ENCODE results near the gene TMEM132A.

The TMEM132A gene, protein sequence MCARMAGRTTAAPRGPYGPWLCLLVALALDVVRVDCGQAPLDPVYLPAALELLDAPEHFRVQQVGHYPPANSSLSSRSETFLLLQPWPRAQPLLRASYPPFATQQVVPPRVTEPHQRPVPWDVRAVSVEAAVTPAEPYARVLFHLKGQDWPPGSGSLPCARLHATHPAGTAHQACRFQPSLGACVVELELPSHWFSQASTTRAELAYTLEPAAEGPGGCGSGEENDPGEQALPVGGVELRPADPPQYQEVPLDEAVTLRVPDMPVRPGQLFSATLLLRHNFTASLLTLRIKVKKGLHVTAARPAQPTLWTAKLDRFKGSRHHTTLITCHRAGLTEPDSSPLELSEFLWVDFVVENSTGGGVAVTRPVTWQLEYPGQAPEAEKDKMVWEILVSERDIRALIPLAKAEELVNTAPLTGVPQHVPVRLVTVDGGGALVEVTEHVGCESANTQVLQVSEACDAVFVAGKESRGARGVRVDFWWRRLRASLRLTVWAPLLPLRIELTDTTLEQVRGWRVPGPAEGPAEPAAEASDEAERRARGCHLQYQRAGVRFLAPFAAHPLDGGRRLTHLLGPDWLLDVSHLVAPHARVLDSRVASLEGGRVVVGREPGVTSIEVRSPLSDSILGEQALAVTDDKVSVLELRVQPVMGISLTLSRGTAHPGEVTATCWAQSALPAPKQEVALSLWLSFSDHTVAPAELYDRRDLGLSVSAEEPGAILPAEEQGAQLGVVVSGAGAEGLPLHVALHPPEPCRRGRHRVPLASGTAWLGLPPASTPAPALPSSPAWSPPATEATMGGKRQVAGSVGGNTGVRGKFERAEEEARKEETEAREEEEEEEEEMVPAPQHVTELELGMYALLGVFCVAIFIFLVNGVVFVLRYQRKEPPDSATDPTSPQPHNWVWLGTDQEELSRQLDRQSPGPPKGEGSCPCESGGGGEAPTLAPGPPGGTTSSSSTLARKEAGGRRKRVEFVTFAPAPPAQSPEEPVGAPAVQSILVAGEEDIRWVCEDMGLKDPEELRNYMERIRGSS

DNA sequence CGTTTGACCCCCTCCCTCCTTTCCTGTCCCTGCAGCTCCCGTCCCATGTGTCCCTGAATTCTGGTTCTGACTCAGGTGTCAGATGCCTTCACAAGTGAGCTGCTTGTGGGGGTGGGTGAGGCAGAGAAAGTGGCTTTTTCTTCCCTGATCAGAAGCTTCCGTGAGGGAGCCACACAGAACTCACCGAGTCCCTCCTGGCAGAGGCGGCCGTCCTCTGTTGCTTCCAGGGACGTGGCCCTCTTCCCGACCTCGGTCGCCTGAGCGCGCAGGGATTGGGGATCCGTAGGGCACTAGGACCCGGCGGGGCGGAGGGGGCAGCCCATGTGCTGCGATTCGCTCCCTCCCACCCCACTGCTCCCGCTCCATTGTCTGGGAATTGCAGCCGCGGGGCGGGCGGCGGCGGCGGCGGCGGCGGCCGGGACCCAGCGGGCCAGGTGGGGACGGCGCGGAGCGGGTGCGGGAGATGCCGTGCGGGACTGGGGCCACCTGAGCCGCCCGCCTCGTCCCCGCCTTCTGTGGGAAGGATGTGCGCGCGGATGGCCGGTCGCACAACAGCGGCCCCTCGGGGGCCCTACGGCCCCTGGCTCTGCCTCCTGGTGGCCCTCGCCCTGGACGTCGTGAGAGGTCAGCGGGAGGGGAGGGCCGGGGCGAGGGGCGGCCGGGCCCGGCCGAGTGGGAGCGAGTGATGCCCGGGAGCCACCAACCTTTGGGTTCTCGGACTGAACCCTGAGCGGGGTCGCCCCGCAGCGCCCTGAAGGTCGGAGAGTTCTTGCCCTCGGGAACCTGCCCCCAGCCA, at the start of gene TMEM132A:
Gene TMEM132A, plus strand, starts transcription at position 351 of the 796 bp plus-strand sequence. Its CDS starts 174 bp downstream, at position 525.
- H3K27ac Mint-ChIP-seq: no peak within 1 kb of the TSS
- DNase-seq: no peak

GRCh38 chr11:60875366-60876167, 48.7 kb upstream of the TMEM132A start:
- H3K27ac Mint-ChIP-seq: no peak overlapping the region
- H3K27me3 Mint-ChIP-seq: no peaks in the 10 kb centered on the region
- no peaks in the 10 kb centered on the region for H3K9me3 Mint-ChIP-seq
- H3K4me1 Mint-ChIP-seq: peaks cover 29% of the 10 kb centered on the region
- no peak for DNase-seq
- no peak for ATAC-seq
- no peak overlapping the region for H3K4me3 Mint-ChIP-seq

More for the DNA sequence above, at the start of gene TMEM132A:
- Mint-ChIP-seq H3K4me1 (peaks cover 28% of the 10 kb centered on the region), H3K27me3 (peaks cover 30% of the 10 kb centered on the region), H3K4me3 (peak within 1 kb of the TSS; percentile 59 to 73), H3K9me3 (no peaks in the 10 kb centered on the region)
- peak; percentile 62 for ATAC-seq

DNA sequence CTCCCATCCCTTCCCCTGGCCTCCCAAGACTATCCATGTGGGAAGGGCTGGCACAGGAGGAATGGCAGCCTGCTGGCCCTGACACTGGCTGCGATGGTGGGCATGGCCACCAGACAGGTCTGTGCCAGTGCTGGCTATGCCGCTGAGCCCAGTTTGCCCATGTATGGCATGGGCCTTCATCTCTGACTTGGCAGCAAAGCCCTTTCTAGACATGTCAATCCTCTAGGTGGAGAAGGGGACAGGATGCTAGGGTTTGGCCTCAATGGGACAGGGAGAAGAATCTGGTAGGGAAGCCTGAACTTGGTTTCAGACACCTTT, 48.1 kb upstream of the TMEM132A start:
- Mint-ChIP-seq H3K27me3 (no peaks in the 10 kb centered on the region), H3K4me1 (peaks cover 24% of the 10 kb centered on the region), H3K9me3 (no peaks in the 10 kb centered on the region), H3K27ac (no peak overlapping the region), H3K4me3 (no peak overlapping the region)
- ATAC-seq (no peak), DNase-seq (no peak)

- ATAC-seq: no peak
- DNase-seq: no peak
- H3K27ac Mint-ChIP-seq: no peak overlapping the region
- no peaks in the 10 kb centered on the region for H3K27me3 Mint-ChIP-seq
- H3K9me3 Mint-ChIP-seq: no peaks in the 10 kb centered on the region
- peaks cover under 1% of the 10 kb centered on the region for H3K4me1 Mint-ChIP-seq
- H3K4me3 Mint-ChIP-seq: no peak overlapping the region
Measured at GRCh38 chr11:60878245-60879101, 45.8 kb upstream of the TMEM132A start.

- no peaks in the 10 kb centered on the region for H3K4me1 Mint-ChIP-seq
- no peak overlapping the region for H3K4me3 Mint-ChIP-seq
- no peaks in the 10 kb centered on the region for H3K27me3 Mint-ChIP-seq
- no peak overlapping the region for H3K27ac Mint-ChIP-seq
- DNase-seq (no peak), ATAC-seq (no peak)
- H3K9me3 Mint-ChIP-seq: no peaks in the 10 kb centered on the region
Measured at GRCh38 chr11:60879104-60879503, 45.2 kb upstream of the TMEM132A start.

- H3K27ac Mint-ChIP-seq: no peak overlapping the region
- H3K27me3 Mint-ChIP-seq: no peaks in the 10 kb centered on the region
- no peak for ATAC-seq
- DNase-seq: no peak
- H3K9me3 Mint-ChIP-seq: no peaks in the 10 kb centered on the region
- H3K4me1 Mint-ChIP-seq: no peaks in the 10 kb centered on the region
- no peak overlapping the region for H3K4me3 Mint-ChIP-seq
Measured at GRCh38 chr11:60879971-60880588, 44.2 kb upstream of the TMEM132A start.

DNA sequence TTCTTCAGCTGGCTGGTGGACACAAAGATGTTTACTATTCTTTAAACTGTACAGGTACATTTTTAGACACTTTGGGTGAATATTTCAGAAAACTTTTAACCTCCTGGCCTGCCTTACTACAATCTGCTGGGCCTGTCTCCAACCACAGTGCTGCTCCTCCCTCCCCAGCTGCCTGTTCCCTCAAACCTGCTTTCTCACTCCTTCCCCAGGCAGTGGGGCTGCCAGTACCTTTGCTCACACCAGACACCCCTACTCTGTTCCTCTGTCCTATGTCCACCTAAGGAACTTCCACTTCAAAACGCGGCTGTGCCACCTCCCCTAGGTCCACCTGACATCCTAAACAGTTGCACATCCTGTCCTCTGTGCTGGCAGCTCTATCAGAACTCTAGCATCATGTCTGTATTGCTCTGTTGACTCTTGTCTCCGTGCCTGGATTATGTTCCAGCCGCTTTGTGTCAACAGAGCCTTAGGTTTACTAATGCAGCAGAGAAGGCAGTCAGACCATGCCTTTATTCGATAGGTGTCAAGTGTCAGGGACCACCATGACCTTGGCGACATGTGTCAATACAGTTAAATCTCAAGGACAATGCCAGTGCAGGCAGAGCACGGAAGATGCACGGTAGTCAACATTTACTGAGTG, 43.5 kb upstream of the TMEM132A start:
- H3K9me3 Mint-ChIP-seq: no peaks in the 10 kb centered on the region
- H3K4me3 Mint-ChIP-seq: no peak overlapping the region
- no peak overlapping the region for H3K27ac Mint-ChIP-seq

GRCh38 chr11:60887556-60887955, 36.7 kb upstream of the TMEM132A start:
- DNase-seq (peak in 1 of 2 donors; percentile 34), ATAC-seq (peak; percentile 95)
- no peaks in the 10 kb centered on the region for H3K4me1 Mint-ChIP-seq
- no peaks in the 10 kb centered on the region for H3K9me3 Mint-ChIP-seq
- no peak overlapping the region for H3K4me3 Mint-ChIP-seq
- no peak overlapping the region for H3K27ac Mint-ChIP-seq
- H3K27me3 Mint-ChIP-seq: no peaks in the 10 kb centered on the region

More for the DNA sequence above, 43.5 kb upstream of the TMEM132A start:
- H3K4me1 Mint-ChIP-seq: no peaks in the 10 kb centered on the region
- ATAC-seq: no peak
- no peaks in the 10 kb centered on the region for H3K27me3 Mint-ChIP-seq
- DNase-seq: no peak

GRCh38 chr11:60889869-60890311, 34.4 kb upstream of the TMEM132A start:
- no peak overlapping the region for H3K4me3 Mint-ChIP-seq
- ATAC-seq (no peak), DNase-seq (no peak)
- peak overlapping the region; percentile 50 to 85 for H3K27ac Mint-ChIP-seq
- H3K4me1 Mint-ChIP-seq: no peaks in the 10 kb centered on the region
- H3K9me3 Mint-ChIP-seq: no peaks in the 10 kb centered on the region
- no peaks in the 10 kb centered on the region for H3K27me3 Mint-ChIP-seq

- Mint-ChIP-seq H3K27ac (no peak overlapping the region), H3K4me1 (no peaks in the 10 kb centered on the region), H3K9me3 (no peaks in the 10 kb centered on the region), H3K27me3 (no peaks in the 10 kb centered on the region), H3K4me3 (no peak overlapping the region)
- no peak for DNase-seq
- no peak for ATAC-seq
Measured at GRCh38 chr11:60890696-60891095, 33.6 kb upstream of the TMEM132A start.

- Mint-ChIP-seq H3K4me1 (no peaks in the 10 kb centered on the region), H3K4me3 (no peak overlapping the region), H3K9me3 (no peaks in the 10 kb centered on the region), H3K27ac (peak overlapping the region in 1 of 2 donors; percentile 54), H3K27me3 (no peaks in the 10 kb centered on the region)
- no peak for DNase-seq
- ATAC-seq: no peak
Measured at GRCh38 chr11:60891103-60891741, 33.0 kb upstream of the TMEM132A start.

- Mint-ChIP-seq H3K27ac (no peak overlapping the region), H3K9me3 (no peaks in the 10 kb centered on the region), H3K4me3 (no peak overlapping the region), H3K4me1 (peaks cover 10% of the 10 kb centered on the region), H3K27me3 (no peaks in the 10 kb centered on the region)
- DNase-seq (no peak), ATAC-seq (no peak)
Measured at GRCh38 chr11:60895687-60896086, 28.6 kb upstream of the TMEM132A start.

DNA sequence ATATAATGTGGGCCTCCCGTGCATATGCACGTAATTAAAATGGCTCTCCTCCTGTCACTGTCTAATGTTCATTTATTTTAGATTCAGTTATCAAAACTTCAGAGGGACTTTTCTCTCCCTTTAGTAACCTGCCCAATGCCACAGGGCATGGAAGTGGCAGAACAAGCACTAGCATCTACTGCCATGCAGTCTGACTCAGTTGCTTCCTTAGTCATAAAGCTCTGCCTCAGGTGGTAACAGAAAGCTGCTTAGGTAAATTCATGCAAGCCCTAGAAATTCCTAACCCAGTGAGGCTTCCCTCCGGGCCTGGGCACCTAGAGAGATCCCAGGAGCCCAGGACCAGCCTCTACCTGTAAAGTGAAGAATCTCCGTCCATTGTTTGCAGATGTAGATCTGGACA, 26.8 kb upstream of the TMEM132A start:
- Mint-ChIP-seq H3K9me3 (no peaks in the 10 kb centered on the region), H3K27ac (no peak overlapping the region), H3K4me3 (no peak overlapping the region), H3K27me3 (no peaks in the 10 kb centered on the region), H3K4me1 (peaks cover 14% of the 10 kb centered on the region)
- no peak for ATAC-seq
- no peak for DNase-seq

All from stimulated activated naive CD8-positive, alpha-beta T cell treated with anti-CD3 and anti-CD28 coated beads, Interleukin-15, amount 100 ng/mL, for 72 hours (primary cell).